ENCODE data around the gene ZNF280C.

- TF ChIP-seq CTCF (IDR thresholded peaks at IDR 0.05): no peak
- TF ChIP-seq POLR2A (IDR thresholded peaks at IDR 0.05): no peak
These were observed 83.8 kb downstream of the ZNF280C start for GRCh38 chrX:130184857-130185256.
